IPS-NIHi11 (cell line): ENCODE measurements around the gene EVL.
"Not testable (repeated sequence)": the region's sequence is repeated elsewhere in the genome, so short reads cannot be mapped to it uniquely, and the experiment has no call there.

Experiments
- DNase-seq: peaks from one replicate; pipeline ENCODE4 v3.0.0; 2012; ENCODE audit warnings: mixed read lengths, low spot score

EVL gene

GRCh38 chr14:100172811-100173210 is 107.6 kb downstream of the EVL start:
- DNase-seq: no peak

GRCh38 chr14:100173353-100173752 is 108.1 kb downstream of the EVL start:
- peak; percentile 26 for DNase-seq

- no peak for DNase-seq
These were observed 111.6 kb downstream of the EVL start for GRCh38 chr14:100176811-100177327.

GRCh38 chr14:100178691-100179090 is 113.5 kb downstream of the EVL start:
- no peak for DNase-seq

- DNase-seq: not testable (repeated sequence)
These were observed 115.4 kb downstream of the EVL start for GRCh38 chr14:100180671-100181070.

GRCh38 chr14:100181876-100182551 is 116.8 kb downstream of the EVL start:
- DNase-seq: not testable (repeated sequence)

- DNase-seq: no peak
These were observed 122.1 kb downstream of the EVL start for GRCh38 chr14:100187247-100187833.

- DNase-seq: no peak
These were observed 123.3 kb downstream of the EVL start for GRCh38 chr14:100188392-100189030.

GRCh38 chr14:100190126-100190525 is 124.9 kb downstream of the EVL start:
- DNase-seq: no peak

GRCh38 chr14:100191584-100192249 is 126.5 kb downstream of the EVL start:
- DNase-seq: no peak

GRCh38 chr14:100192250-100192671 is 127.0 kb downstream of the EVL start:
- DNase-seq: no peak

- peak; percentile 100 for DNase-seq
These were observed 127.6 kb downstream of the EVL start for GRCh38 chr14:100192672-100193416.
